ENCODE results near the gene RPS6KA5.
"Not testable (repeated sequence)": the region's sequence is repeated elsewhere in the genome, so short reads cannot be mapped to it uniquely, and the experiment has no call there.

The RPS6KA5 gene

DNA sequence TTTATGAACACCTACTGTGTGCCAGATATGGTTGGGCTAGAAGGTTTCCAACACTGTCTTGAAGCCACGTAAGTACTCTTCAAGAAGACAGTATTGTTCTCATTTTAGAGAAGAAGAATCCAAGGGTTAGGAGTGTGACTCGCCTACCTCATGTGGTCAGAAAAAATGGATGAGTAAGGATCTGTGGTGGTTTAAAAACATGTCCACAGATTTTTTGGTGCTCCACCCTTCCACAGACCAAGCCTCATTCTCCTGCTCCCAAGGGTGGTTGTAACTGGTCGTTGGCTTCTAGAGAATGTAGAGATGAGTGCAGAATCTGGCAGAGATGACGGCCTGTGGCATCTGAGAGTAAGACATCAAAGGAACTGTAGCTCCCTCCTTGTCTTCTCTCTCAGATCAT is 213.9 kb downstream of the RPS6KA5 start:
- no peak overlapping the region for H3K4me3 ChIP-seq (ENCODE audit: control insufficient read depth, low read depth, low read length)
- DNase-seq (ENCODE audit: low read depth) = no peak

DNA sequence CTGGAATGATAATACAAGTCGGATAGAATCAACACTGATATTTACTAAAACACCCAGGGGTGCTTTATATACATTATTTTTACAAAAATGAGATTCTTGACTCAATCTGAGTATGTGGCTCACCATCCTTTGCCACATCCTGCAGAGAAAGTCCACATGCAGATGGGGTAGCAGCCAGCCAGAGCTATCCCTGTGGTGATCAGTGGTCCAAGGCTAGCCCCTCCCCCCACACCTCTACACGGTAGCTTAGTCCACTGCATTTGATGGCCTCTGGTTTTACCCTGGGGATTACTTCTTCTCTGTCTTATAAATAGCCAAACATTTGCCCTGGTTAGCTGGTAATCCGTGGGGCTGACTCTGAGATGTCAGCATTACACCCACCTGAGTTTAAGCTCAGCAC is 216.1 kb downstream of the RPS6KA5 start:
- DNase-seq (ENCODE audit: low read depth) = no peak
- TF ChIP-seq, protein P1, sequence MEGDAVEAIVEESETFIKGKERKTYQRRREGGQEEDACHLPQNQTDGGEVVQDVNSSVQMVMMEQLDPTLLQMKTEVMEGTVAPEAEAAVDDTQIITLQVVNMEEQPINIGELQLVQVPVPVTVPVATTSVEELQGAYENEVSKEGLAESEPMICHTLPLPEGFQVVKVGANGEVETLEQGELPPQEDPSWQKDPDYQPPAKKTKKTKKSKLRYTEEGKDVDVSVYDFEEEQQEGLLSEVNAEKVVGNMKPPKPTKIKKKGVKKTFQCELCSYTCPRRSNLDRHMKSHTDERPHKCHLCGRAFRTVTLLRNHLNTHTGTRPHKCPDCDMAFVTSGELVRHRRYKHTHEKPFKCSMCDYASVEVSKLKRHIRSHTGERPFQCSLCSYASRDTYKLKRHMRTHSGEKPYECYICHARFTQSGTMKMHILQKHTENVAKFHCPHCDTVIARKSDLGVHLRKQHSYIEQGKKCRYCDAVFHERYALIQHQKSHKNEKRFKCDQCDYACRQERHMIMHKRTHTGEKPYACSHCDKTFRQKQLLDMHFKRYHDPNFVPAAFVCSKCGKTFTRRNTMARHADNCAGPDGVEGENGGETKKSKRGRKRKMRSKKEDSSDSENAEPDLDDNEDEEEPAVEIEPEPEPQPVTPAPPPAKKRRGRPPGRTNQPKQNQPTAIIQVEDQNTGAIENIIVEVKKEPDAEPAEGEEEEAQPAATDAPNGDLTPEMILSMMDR (IDR thresholded peaks at IDR 0.05; ENCODE audit: control insufficient read depth, insufficient read depth, low read depth, low read length, missing control alignments) = no peak
- H3K4me3 ChIP-seq (ENCODE audit: control insufficient read depth, low read depth, low read length) = no peak overlapping the region

More for the DNA sequence above, 213.9 kb downstream of the RPS6KA5 start:
- TF ChIP-seq, protein P1 (IDR thresholded peaks at IDR 0.05; ENCODE audit: control insufficient read depth, insufficient read depth, low read depth, low read length, missing control alignments) = no peak

DNA sequence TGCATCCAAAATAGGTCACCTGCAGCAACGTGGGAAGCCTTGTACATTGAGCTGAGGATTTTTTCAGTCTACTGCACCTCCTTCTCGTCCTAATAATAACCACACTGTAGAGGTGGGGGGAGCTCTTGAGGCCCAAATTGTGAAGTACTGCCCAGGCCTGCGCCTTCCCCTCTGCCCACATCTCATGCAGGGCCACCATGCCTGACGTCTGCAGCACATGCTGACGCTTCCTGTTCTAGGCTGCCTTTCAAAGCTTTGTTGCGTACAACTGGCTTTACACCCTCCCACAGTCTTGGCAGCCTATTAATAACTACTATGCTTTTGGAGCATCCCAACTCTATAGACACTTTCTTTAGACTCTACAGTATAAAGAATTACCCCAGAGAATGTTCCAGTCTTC is 217.7 kb downstream of the RPS6KA5 start:
- no peak for DNase-seq (ENCODE audit: low read depth)
- TF ChIP-seq, protein P1 (IDR thresholded peaks at IDR 0.05; ENCODE audit: control insufficient read depth, insufficient read depth, low read depth, low read length, missing control alignments) = no peak
- H3K4me3 ChIP-seq (ENCODE audit: control insufficient read depth, low read depth, low read length) = no peak overlapping the region

- not testable (repeated sequence) for H3K4me3 ChIP-seq (ENCODE audit: control insufficient read depth, low read depth, low read length); DNase-seq (ENCODE audit: low read depth)
These were observed 219.8 kb downstream of the RPS6KA5 start for GRCh38 chr14:90840667-90841066.

DNA sequence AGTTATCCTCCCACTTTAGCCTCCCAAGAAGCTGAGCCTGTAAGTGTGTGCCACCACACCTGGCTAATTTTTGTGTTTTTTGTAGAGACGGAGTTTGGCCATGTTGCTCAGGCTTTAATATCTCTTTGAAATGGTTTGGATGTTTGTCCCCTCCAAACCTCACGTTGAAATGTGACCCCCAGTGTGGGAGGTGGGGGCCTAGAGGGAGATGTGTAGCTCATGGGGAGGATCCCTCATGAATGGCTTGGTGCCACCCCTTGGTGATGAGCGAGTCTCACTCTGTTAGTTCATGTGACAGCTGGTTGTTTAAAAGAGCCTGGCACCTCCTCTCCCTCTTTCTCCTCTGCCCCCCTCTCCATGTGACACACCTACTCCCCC is 220.6 kb downstream of the RPS6KA5 start:
- DNase-seq (ENCODE audit: low read depth) = no peak
- TF ChIP-seq, protein P1 (IDR thresholded peaks at IDR 0.05; ENCODE audit: control insufficient read depth, insufficient read depth, low read depth, low read length, missing control alignments) = no peak
- no peak overlapping the region for H3K4me3 ChIP-seq (ENCODE audit: control insufficient read depth, low read depth, low read length)

DNA sequence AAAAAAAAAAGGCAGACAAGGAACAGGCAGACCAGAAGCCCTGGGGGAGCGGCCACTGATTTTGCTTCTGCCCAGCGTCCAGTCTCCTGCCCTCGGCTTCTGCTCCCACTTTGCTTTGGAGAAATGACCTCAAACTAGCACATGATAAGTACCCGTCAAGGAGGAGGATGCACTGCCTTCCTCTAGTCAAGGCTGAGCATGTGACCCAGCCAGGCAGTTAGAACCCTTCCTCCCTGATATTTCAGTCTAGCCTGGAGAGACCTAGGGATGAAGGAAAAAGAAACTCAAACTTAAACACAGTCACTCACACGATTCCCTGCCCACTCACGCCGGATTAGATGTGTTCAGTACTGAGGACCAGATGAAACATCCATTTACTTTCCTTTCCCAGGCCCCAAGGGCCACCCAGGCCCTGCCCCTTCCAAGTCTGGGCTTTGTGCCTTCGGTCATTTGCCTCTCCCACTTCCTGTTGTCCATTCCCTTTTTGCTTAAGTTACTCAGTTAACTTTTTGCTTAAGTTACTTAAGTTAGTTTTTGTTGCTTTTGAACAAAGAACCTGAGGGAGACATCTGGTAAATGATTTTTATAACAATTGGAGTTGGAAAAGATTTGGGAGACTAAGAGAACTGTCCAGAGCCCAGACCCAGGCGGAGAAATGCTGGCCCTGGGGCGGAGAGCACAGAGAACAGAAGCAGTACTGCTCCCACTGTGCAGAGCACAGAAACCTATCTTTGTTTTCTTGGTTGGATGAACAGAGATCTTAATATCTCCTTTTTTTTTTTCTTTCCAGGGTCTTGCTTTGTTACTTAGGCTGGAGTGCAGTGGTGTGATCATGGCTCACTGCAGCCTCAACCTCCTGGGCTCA is 221.2 kb downstream of the RPS6KA5 start:
- H3K4me3 ChIP-seq (ENCODE audit: control insufficient read depth, low read depth, low read length) = no peak overlapping the region
- TF ChIP-seq, protein P1 (IDR thresholded peaks at IDR 0.05; ENCODE audit: control insufficient read depth, insufficient read depth, low read depth, low read length, missing control alignments) = no peak
- DNase-seq (ENCODE audit: low read depth) = no peak

DNA sequence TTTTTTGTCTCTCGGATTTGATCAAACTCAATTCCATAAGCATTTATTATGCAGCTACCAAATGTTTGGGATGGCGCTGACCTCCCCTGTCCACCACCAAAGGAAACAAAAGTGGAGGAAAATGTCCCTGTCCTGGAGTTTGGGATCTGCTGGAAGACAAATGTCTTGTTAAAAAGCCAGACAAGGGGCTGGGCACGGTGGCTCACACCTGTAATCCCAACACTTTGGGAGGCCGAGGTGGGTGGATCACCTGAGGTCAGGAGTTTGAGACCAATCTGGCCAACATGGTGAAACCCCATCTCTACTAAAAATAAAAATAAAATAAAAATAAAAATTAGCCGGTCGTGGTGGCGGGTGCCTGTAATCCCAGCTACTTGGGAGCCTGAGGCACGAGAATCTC is 221.9 kb downstream of the RPS6KA5 start:
- DNase-seq (ENCODE audit: low read depth); H3K4me3 ChIP-seq (ENCODE audit: control insufficient read depth, low read depth, low read length): not testable (repeated sequence)

GRCh38 chr14:90837355-90837754 is 223.1 kb downstream of the RPS6KA5 start:
- H3K4me3 ChIP-seq (ENCODE audit: control insufficient read depth, low read depth, low read length) = no peak overlapping the region
- TF ChIP-seq, protein P1 (IDR thresholded peaks at IDR 0.05; ENCODE audit: control insufficient read depth, insufficient read depth, low read depth, low read length, missing control alignments) = no peak
- no peak for DNase-seq (ENCODE audit: low read depth)

All from AG09309 (cell line).